GM19328 (cell line): ENCODE data around the gene USP51.
A peak's percentile ranks its signal among the peaks of the same experiment; 100 is the strongest.
"Not testable (repeated sequence)": the region's sequence is repeated elsewhere in the genome, so short reads cannot be mapped to it uniquely, and the experiment has no call there.

Experiments used
- ATAC-seq: cut with Tn5 transposase; IDR thresholded peaks from one replicate; pipeline ENCODE4 v1.9.1; 2021; ENCODE audit warnings: mild to moderate bottlenecking, moderate library complexity; ENCODE audit not compliant: unreplicated experiment

Gene USP51

GRCh38 chrX:55465791-55466190, 23.9 kb downstream of the USP51 start:
- not testable (repeated sequence) for ATAC-seq

GRCh38 chrX:55465108-55465507, 24.5 kb downstream of the USP51 start:
- ATAC-seq, result not testable (repeated sequence)

- ATAC-seq, result not testable (repeated sequence)
Measured at GRCh38 chrX:55464050-55464449, 25.6 kb downstream of the USP51 start.

- ATAC-seq, result not testable (repeated sequence)
Measured at GRCh38 chrX:55459926-55460325, 29.7 kb downstream of the USP51 start.

DNA sequence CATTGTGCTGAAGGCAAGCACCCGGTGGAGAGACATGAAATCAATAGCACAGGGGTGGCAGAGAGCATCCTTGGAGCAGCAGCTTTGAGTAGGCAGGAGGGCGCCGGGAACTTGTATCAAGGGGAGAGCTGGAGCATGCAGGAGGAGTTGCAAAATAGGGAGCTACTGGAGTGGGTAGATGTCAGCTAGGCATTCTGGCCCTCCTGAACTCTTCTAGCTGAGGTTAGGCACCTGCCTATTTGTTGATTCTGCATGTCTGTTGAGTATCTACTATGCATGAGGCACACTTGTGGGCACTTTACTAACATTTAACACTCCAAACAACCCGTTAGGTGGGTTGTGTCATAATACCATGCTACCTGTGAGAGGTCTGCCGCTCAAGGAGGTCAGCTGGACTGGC, 30.2 kb downstream of the USP51 start:
- ATAC-seq, result not testable (repeated sequence)

- ATAC-seq, result not testable (repeated sequence)
Measured at GRCh38 chrX:55455708-55456107, 33.9 kb downstream of the USP51 start.

DNA sequence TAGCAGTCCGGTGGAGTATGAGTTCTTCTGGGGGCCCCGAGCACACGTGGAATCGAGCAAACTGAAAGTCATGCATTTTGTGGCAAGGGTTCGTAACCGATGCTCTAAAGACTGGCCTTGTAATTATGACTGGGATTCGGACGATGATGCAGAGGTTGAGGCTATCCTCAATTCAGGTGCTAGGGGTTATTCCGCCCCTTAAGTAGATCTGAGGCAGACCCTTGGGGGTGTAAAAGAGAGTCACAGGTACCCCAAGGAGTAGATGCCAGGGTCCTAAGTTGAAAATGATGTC, 36.9 kb downstream of the USP51 start:
- ATAC-seq, result no peak

- peak; percentile 93 for ATAC-seq
Measured at GRCh38 chrX:55451990-55452832, 37.4 kb downstream of the USP51 start, which contains the start of gene MAGEH1. Gene MAGEH1 (plus strand): TSS chrX:55452127. CDS start chrX:55452375, 248 bp downstream.

- peak; percentile 22 for ATAC-seq
Measured at GRCh38 chrX:55451626-55451989, 38.0 kb downstream of the USP51 start.

GRCh38 chrX:55451141-55451540, 38.5 kb downstream of the USP51 start:
- no peak for ATAC-seq

- no peak for ATAC-seq
Measured at GRCh38 chrX:55450259-55450658, 39.4 kb downstream of the USP51 start.

DNA sequence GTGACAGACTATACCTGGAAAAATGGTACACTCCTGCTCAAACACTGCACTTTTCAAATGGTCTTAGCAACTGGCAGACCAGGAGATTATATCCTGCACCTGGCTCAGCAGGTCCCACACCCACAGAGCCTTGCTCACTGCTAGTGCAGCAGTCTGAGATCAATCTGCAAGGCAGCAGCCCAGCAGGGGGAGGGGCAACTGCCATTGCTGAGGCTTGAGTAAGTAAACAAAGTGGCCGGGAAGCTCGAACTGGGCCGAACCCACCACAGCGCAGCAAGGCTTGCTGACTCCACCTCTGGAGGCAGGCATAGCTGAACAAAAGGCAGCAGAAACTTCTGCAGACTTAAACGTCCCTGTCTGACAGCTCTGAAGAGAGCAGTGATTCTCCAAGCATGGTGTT, 46.2 kb downstream of the USP51 start:
- not testable (repeated sequence) for ATAC-seq
